Memory B cell (primary cell): ENCODE results near the gene RFESD.
A peak's percentile ranks its signal among the peaks of the same experiment; 100 is the strongest.

Experiments used
- ATAC-seq: fragments of 150-1000 bp; cut with Tn5 transposase; 2 replicates; pipeline ENCODE4 v1.10.0; 2021; ENCODE audit warnings: low read depth, mild to moderate bottlenecking, moderate library complexity
- DNase-seq, 2 donors: peaks; one replicate each; pipeline ENCODE4 v3.0.0; 2022; ENCODE audit warnings: low spot score in 2 of 2
- H3K27ac Mint-ChIP-seq: one replicate; pipeline ENCODE4 v1.8.0; 2022; ENCODE audit warnings: mild to moderate bottlenecking, moderate library complexity, mixed read lengths
- H3K27me3 Mint-ChIP-seq: one replicate; pipeline ENCODE4 v1.8.0; 2022; ENCODE audit warnings: mixed read lengths
- H3K36me3 Mint-ChIP-seq: one replicate; pipeline ENCODE4 v1.8.0; 2022; ENCODE audit warnings: mild to moderate bottlenecking, mixed read lengths
- H3K4me1 Mint-ChIP-seq: one replicate; pipeline ENCODE4 v1.8.0; 2022; ENCODE audit warnings: mixed read lengths
- H3K4me3 Mint-ChIP-seq: one replicate; pipeline ENCODE4 v1.8.0; 2022; ENCODE audit warnings: mild to moderate bottlenecking, moderate library complexity, mixed read lengths
- H3K9me3 Mint-ChIP-seq: one replicate; pipeline ENCODE4 v1.8.0; 2022; ENCODE audit warnings: mixed read lengths

RFESD gene

DNA sequence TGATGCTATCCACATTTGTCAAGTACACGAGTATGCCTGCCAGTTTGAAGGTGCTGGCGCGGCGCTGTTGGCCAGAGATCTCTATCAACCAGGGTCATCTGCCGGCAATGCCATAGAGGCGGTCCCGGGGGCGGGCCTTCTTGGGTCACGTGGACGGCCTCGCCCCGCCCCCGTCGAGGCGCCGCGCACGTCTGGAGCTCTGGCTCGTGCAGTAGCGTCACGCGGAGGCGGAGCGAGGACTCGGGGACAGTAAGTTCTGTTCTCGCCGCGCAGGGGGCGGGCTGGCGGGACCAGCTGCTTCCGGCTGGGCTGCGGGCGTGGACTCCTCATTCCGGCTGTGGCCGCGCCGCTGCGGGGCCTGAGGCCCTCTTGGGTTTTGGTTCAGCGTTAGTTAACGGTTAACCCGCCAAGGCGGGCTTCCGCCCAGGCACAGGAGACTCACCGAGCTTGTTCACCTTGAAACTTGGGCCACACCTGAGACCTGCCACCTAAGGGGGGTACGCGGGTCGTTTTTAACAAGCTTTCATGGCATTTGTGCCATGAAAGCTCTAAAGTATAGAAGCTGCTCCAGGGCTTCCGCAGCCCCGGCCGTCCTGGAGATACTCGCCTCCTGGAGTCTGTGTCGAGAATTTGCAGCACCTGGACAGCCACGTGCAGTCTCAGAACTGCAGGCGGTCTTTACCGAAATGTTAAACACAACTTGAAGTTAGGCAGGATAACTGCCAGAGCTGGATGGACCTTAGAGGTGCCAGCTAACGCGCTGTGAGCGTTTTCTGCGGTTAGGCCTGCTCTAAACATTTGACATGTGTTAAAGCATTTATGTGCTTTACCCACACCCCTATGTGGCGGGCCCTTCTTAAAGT is at the start of gene RFESD:
Gene RFESD (plus strand): TSS at position 209 of the 863 bp plus-strand sequence. CDS start 5,495 bp downstream, outside the sequence.
- no peaks in the 10 kb centered on the region for H3K36me3 Mint-ChIP-seq
- peak within 1 kb of the TSS; percentile 87 for H3K4me3 Mint-ChIP-seq
- DNase-seq (peak; percentile 92 to 93), ATAC-seq (peak; percentile 92)
- no peaks in the 10 kb centered on the region for H3K9me3 Mint-ChIP-seq
- peak within 1 kb of the TSS; percentile 72 for H3K27ac Mint-ChIP-seq
- H3K4me1 Mint-ChIP-seq = peaks cover 6% of the 10 kb centered on the region
- no peaks in the 10 kb centered on the region for H3K27me3 Mint-ChIP-seq

DNA sequence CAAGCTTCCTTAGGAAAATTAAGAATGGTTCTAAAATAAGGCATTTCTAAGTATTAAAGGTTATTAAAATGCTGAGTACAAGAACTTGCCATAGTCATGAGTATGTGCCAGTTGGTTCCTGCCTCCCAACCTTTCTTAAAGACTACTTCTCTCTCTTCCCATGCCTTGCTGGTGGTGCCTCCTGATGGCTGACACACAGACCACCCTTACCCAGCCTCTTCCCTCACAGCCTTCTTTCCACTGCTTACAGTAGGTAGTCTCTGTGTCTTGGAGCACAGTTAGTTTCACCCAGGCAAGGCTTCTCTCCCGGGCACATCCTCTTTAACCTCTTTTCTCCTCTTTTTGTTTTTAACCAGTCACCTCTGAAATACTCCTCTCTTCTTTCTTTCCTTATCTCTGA is 47.3 kb upstream of the RFESD start:
- Mint-ChIP-seq H3K4me3 (no peak overlapping the region), H3K36me3 (peaks cover 11% of the 10 kb centered on the region), H3K9me3 (no peaks in the 10 kb centered on the region), H3K27ac (no peak overlapping the region), H3K4me1 (no peaks in the 10 kb centered on the region), H3K27me3 (no peaks in the 10 kb centered on the region)
- ATAC-seq (no peak), DNase-seq (no peak)

DNA sequence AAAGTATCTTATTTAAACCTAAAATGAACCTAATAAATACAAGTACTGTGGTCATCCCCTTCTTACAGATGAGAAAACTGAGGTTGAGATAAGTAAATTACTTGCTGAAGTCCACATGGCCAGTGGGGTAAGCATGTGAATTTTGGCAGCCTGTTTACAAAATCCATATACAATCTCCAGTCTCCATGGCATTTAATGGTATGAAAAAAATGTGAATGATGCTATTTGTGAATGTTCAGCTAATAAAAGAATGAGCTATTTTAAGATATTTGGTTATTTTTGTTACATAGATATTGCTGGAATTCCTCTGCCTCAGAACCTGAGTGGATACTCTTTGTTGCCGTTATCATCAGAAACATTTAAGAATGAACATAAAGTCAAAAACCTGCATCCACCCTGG is 46.0 kb upstream of the RFESD start:
- Mint-ChIP-seq H3K4me3 (no peak overlapping the region), H3K27me3 (no peaks in the 10 kb centered on the region), H3K36me3 (peaks cover 12% of the 10 kb centered on the region), H3K27ac (no peak overlapping the region), H3K9me3 (no peaks in the 10 kb centered on the region), H3K4me1 (no peaks in the 10 kb centered on the region)
- ATAC-seq (no peak), DNase-seq (no peak)

DNA sequence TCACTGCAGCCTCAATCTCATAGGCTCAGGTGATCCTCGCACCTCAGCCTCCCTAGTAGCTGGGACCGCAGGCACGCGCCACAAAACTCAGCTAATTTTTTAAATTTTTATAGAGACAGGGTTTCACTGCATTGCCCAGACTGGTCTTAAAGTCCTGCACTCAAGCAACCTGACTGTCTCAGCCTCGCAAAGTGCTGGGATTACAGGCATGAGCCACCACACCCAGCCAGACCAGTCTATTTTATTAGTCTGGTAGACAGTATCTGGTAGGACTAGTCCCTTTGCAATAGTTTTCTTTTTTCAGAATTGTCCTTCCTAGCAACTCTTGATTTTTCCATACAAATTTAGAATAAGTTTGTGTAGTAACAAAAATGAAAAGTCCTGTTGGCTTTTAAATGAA is 40.8 kb upstream of the RFESD start:
- H3K27ac Mint-ChIP-seq = no peak overlapping the region
- H3K9me3 Mint-ChIP-seq = no peaks in the 10 kb centered on the region
- no peak overlapping the region for H3K4me3 Mint-ChIP-seq
- peaks cover 8% of the 10 kb centered on the region for H3K36me3 Mint-ChIP-seq
- no peaks in the 10 kb centered on the region for H3K27me3 Mint-ChIP-seq
- H3K4me1 Mint-ChIP-seq = no peaks in the 10 kb centered on the region
- ATAC-seq (no peak), DNase-seq (no peak)

DNA sequence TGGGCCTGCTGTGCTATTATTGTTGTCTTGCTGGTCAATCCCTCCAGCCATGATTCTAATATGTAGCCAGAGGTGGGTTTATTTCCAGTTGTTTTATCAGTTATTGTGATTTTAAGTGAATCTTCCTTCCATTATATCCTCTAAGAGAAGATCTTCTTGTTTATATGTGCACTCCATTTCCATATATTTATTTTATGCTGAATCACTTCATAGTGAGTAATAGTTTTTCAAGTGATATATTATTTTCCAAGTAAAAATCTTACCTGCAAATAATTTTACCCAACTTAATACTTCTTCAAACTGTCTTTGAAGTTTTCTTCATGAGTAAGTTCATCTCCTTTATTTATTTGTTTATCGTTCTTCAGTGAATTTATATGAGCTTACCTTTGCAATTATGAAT is 40.2 kb upstream of the RFESD start:
- ATAC-seq = no peak
- H3K9me3 Mint-ChIP-seq = no peaks in the 10 kb centered on the region
- H3K4me3 Mint-ChIP-seq = no peak overlapping the region
- H3K27me3 Mint-ChIP-seq = no peaks in the 10 kb centered on the region
- no peaks in the 10 kb centered on the region for H3K4me1 Mint-ChIP-seq
- H3K36me3 Mint-ChIP-seq = peaks cover 6% of the 10 kb centered on the region
- no peak overlapping the region for H3K27ac Mint-ChIP-seq
- no peak for DNase-seq

DNA sequence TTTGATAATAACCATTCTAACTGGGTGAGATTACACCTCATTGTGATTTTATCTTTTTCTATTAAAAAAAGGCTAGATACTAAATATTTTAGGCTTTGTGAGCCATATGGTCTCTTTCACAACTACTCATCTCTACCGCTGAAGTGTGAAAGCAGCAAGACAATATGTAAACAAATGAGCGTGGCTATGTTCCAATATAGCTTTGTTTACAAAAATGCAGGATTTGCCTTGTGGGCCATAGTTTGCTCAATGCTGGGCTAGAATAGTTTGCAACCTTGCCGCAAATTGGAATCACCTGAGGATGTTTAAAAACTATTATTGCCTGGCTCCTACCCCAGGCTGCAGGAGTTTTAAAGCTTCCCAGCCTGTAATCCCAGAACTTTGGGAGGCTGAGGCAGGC is 36.9 kb upstream of the RFESD start:
- Mint-ChIP-seq H3K36me3 (peaks cover 9% of the 10 kb centered on the region), H3K4me1 (no peaks in the 10 kb centered on the region), H3K27ac (no peak overlapping the region), H3K9me3 (peaks cover 6% of the 10 kb centered on the region), H3K4me3 (no peak overlapping the region), H3K27me3 (no peaks in the 10 kb centered on the region)
- ATAC-seq (no peak), DNase-seq (no peak)

DNA sequence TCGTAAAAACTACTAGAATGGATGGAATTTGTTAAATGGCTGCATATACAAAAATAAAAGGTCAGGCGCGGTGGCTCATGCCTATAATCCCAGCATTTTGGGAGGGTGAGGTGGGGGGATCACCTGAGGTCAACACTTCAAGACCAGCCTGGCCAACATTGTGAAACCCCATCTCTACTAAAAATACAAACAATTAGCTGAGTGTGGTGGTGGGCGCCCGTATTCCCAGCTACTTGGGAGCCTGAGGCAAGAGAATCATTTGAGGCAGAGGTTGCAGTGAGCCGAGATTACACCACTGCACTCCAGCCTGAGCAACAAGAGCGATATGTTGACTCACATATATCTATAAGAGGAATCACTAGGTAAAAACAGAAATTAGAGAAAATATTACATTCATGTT is 36.0 kb upstream of the RFESD start:
- DNase-seq (no peak), ATAC-seq (no peak)
- peaks cover 6% of the 10 kb centered on the region for H3K36me3 Mint-ChIP-seq
- no peak overlapping the region for H3K27ac Mint-ChIP-seq
- no peaks in the 10 kb centered on the region for H3K4me1 Mint-ChIP-seq
- peaks cover 6% of the 10 kb centered on the region for H3K9me3 Mint-ChIP-seq
- H3K27me3 Mint-ChIP-seq = no peaks in the 10 kb centered on the region
- no peak overlapping the region for H3K4me3 Mint-ChIP-seq

DNA sequence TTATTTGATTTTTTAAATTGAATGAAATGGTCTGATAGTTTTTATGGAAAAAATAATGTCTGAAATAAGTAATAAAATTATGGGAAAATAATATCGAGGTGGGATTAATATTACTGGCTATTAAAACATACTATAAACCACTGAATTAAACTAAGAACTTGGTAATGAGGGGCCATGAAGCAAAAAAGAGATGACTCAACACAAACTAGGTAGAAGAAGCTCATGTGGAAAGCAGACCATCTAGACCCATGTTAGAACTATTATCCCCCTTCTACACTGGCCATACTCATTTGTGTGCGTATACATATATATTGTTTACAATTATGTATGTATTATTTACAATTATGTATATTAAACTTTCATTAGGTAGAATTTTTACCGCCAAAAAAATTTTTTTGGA is 35.2 kb upstream of the RFESD start:
- no peak overlapping the region for H3K27ac Mint-ChIP-seq
- H3K4me1 Mint-ChIP-seq = no peaks in the 10 kb centered on the region
- DNase-seq (no peak), ATAC-seq (no peak)
- H3K9me3 Mint-ChIP-seq = peaks cover 6% of the 10 kb centered on the region
- peaks cover 5% of the 10 kb centered on the region for H3K36me3 Mint-ChIP-seq
- no peaks in the 10 kb centered on the region for H3K27me3 Mint-ChIP-seq
- H3K4me3 Mint-ChIP-seq = no peak overlapping the region

DNA sequence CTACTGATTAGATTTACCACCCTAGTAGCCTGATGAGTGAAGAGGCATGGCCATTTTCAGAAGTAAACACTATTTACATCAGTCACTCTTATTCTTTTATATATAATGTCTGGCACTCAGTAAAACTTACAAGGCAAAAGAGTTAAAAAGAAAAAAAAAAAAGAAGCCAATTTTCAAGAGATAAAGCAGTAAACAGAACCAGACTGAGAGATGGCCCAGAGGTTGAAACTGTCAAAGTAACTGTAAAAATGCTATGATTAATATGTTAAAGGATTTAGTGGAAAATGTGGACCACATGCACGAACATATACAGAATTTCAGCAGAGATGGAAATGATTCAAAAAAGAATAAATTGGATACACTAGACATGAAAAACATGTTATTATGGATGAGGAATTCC is 33.1 kb upstream of the RFESD start:
- Mint-ChIP-seq H3K27me3 (no peaks in the 10 kb centered on the region), H3K36me3 (peaks cover 5% of the 10 kb centered on the region), H3K4me3 (no peak overlapping the region), H3K4me1 (no peaks in the 10 kb centered on the region), H3K9me3 (peaks cover 6% of the 10 kb centered on the region), H3K27ac (no peak overlapping the region)
- ATAC-seq = no peak
- DNase-seq = no peak

DNA sequence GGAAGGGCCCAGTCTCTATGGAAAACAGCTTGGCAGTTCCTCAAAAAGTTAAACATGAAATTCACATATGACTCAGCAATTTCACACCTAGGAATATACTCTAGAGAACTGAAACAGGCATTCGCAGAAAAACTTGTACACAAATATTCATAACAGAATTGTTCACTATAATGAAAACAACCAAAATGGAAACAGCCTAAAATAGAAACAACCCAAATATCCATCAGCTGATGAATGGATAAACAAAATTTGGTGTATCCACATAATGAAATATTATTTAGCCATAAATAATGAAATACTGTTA is 31.5 kb upstream of the RFESD start:
- DNase-seq = no peak
- no peak for ATAC-seq
- H3K9me3 Mint-ChIP-seq = peaks cover 6% of the 10 kb centered on the region
- no peak overlapping the region for H3K4me3 Mint-ChIP-seq
- no peak overlapping the region for H3K27ac Mint-ChIP-seq
- peaks cover 6% of the 10 kb centered on the region for H3K4me1 Mint-ChIP-seq
- H3K27me3 Mint-ChIP-seq = no peaks in the 10 kb centered on the region
- H3K36me3 Mint-ChIP-seq = peaks cover 5% of the 10 kb centered on the region

DNA sequence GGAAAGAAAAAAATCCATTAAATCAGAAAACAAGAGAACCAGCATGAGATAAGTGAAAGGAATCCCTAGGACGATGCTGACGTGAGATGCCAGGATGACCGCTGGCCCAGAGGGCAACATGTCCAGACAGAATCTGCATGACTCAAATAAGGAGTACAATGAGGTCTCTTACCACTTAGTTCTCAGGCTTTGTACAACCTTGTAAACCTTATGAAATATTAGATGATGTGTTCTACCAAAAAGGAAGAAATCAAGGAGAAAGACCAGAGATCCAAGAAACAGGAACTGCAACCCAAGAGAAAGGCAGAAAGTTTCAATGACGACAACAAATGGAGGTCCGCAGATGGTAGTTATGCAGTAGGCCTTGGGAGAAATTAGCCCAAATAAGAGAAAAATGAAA is 29.5 kb upstream of the RFESD start:
- H3K27me3 Mint-ChIP-seq = no peaks in the 10 kb centered on the region
- ATAC-seq (no peak), DNase-seq (no peak)
- H3K4me1 Mint-ChIP-seq = peaks cover 11% of the 10 kb centered on the region
- peaks cover 6% of the 10 kb centered on the region for H3K9me3 Mint-ChIP-seq
- no peak overlapping the region for H3K4me3 Mint-ChIP-seq
- no peak overlapping the region for H3K27ac Mint-ChIP-seq
- peaks cover 5% of the 10 kb centered on the region for H3K36me3 Mint-ChIP-seq

DNA sequence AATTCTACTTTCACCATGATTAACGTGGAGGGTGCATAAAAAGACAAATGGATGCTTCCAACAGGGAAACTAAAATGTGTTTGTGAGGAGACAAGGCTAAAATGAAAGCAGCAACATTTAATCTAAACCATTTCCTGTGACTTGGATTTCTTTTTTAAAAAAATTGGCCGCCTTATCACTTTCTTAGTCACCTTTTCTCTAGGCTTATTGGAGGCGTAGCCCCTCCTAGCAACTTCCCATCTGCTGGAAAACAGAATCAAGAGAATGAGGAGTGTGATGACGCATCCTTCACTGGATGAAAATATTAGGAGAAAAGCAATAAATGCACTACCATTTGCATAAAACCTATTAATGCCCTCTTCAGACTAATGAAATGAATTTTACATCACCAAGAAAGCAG is 27.5 kb upstream of the RFESD start:
- H3K4me1 Mint-ChIP-seq = peaks cover 23% of the 10 kb centered on the region
- DNase-seq (no peak), ATAC-seq (no peak)
- no peaks in the 10 kb centered on the region for H3K36me3 Mint-ChIP-seq
- no peaks in the 10 kb centered on the region for H3K27me3 Mint-ChIP-seq
- H3K27ac Mint-ChIP-seq = no peak overlapping the region
- H3K4me3 Mint-ChIP-seq = peak overlapping the region; percentile 85
- H3K9me3 Mint-ChIP-seq = no peaks in the 10 kb centered on the region

DNA sequence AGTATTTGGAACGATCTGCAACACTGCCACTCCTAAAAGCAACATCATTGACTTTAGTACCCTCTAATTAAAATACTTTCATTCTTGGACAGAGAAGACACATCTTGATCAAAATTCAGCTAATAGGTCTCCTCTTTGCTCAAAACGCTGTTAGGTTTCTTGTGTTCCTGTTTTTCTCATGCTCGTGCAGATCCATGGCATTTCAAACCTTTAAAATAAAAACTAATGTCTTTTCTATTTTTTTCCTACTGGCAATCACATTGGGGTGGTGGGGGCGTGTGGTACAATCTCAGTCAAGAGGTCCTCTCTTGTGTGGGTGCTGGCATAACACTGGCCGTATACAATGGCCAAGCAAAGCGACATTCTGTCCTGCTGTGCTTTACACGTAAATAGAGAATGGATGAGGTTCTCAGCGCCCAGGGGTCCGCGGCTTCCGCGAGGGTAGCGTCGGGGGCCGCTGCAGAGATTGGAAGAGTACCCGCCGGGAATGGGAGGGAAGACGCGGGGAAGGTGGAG is 27.0 kb upstream of the RFESD start:
- Mint-ChIP-seq H3K27ac (peak overlapping the region; percentile 21), H3K9me3 (no peaks in the 10 kb centered on the region), H3K36me3 (no peaks in the 10 kb centered on the region), H3K4me3 (peak overlapping the region; percentile 85), H3K27me3 (no peaks in the 10 kb centered on the region), H3K4me1 (peaks cover 23% of the 10 kb centered on the region)
- DNase-seq = no peak
- ATAC-seq = no peak

DNA sequence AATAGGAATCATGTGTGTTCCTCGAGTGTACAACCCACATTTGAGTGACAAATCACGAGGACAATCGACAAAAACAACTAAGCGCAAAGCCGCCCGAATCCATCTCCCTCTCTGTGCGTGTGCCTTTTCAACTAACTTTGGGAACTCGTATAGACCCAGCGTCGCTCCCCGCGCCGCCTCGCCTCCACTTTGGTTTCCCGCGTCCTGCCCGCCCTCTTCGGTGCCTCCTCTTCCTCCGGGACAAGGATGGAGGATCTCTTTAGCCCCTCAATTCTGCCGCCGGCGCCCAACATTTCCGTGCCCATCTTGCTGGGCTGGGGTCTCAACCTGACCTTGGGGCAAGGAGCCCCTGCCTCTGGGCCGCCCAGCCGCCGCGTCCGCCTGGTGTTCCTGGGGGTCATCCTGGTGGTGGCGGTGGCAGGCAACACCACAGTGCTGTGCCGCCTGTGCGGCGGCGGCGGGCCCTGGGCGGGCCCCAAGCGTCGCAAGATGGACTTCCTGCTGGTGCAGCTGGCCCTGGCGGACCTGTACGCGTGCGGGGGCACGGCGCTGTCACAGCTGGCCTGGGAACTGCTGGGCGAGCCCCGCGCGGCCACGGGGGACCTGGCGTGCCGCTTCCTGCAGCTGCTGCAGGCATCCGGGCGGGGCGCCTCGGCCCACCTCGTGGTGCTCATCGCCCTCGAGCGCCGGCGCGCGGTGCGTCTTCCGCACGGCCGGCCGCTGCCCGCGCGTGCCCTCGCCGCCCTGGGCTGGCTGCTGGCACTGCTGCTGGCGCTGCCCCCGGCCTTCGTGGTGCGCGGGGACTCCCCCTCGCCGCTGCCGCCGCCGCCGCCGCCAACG is 26.3 kb upstream of the RFESD start, which contains the start of gene GPR150:
Gene GPR150 (plus strand): TSS at position 58 of the 840 bp plus-strand sequence. CDS start 189 bp downstream, at position 247.
- Mint-ChIP-seq H3K9me3 (no peaks in the 10 kb centered on the region), H3K36me3 (no peaks in the 10 kb centered on the region), H3K27ac (peak within 1 kb of the TSS; percentile 21), H3K4me1 (peaks cover 23% of the 10 kb centered on the region), H3K27me3 (no peaks in the 10 kb centered on the region), H3K4me3 (peak within 1 kb of the TSS; percentile 85)
- ATAC-seq (peak; percentile 79), DNase-seq (peak; percentile 43 to 57)
